Skeletal muscle cell (primary cell): ENCODE data around the gene OR1L4.

Experiments used
- DNase-seq: peaks from one replicate; pipeline ENCODE4 v3.0.0-alpha.2; 2010; ENCODE audit warnings: low read depth
- H3K4me3 ChIP-seq: 2 replicates; pipeline ENCODE4 v1.5.1; 2011; ENCODE audit warnings: low read depth, mild to moderate bottlenecking, control low read depth, low read length, moderate library complexity

OR1L4 gene

GRCh38 chr9:122723690-122724089 lies at the start of gene OR1L4:
Gene OR1L4 (plus strand): TSS chr9:122723990. CDS start chr9:122723990, 0 bp downstream.
- DNase-seq: no peak
- H3K4me3 ChIP-seq: no peak within 1 kb of the TSS

- no peak overlapping the region for H3K4me3 ChIP-seq
- DNase-seq: no peak
These were observed 38.9 kb upstream of the OR1L4 start for GRCh38 chr9:122684851-122685250.

GRCh38 chr9:122695696-122696095 lies 28.1 kb upstream of the OR1L4 start:
- H3K4me3 ChIP-seq: no peak overlapping the region
- no peak for DNase-seq

GRCh38 chr9:122718038-122718437 lies 5.8 kb upstream of the OR1L4 start:
- no peak overlapping the region for H3K4me3 ChIP-seq
- no peak for DNase-seq

GRCh38 chr9:122719218-122719617 lies 4.6 kb upstream of the OR1L4 start:
- no peak overlapping the region for H3K4me3 ChIP-seq

GRCh38 chr9:122742003-122742402 lies 18.2 kb downstream of the OR1L4 start, which contains the start of gene OR1L6:
Gene OR1L6 (plus strand): TSS chr9:122742303. CDS start chr9:122749848, 7,545 bp downstream.
- H3K4me3 ChIP-seq: no peak within 1 kb of the TSS
- no peak for DNase-seq

More at GRCh38 chr9:122719218-122719617, 4.6 kb upstream of the OR1L4 start:
- no peak for DNase-seq

- H3K4me3 ChIP-seq: no peak overlapping the region
- no peak for DNase-seq
These were observed 31.0 kb downstream of the OR1L4 start for GRCh38 chr9:122754825-122755224.

- H3K4me3 ChIP-seq: no peak overlapping the region
- no peak for DNase-seq
These were observed 44.0 kb downstream of the OR1L4 start for GRCh38 chr9:122767817-122768216.
